IMR-90 (cell line): Measurements from ENCODE around the gene INPP4A. TPM values are rescaled to one million over a fixed set of nuclear protein-coding genes. Genes with fewer than 3 reads are reported as not detected.

Experiments
- ATAC-seq: fragments of 200-7000 bp; cut with Tn5 transposase; 2 replicates; pipeline ENCODE4 v1.9.1; 2020; ENCODE audit warnings: low read depth, mild to moderate bottlenecking, moderate library complexity
- BruUV-seq: library from RNA; stranded (reverse); fragments of 400-500 nt; replicated peaks from 2 replicates; lab custom pipeline; 2021; lab: Mats Ljungman, UMichigan
- CTCF ChIA-PET: fragments of 300-600 bp; formaldehyde crosslinking; extraction: SDS; loops from one replicate; lab custom pipeline; 2021; ENCODE audit warnings: antibody characterized with exemption; lab: Yijun Ruan, JAX
- POLR2A ChIA-PET: fragments of 300-600 bp; sonication (Branson Sonifier 250); formaldehyde crosslinking; loops from one replicate; lab custom pipeline; 2022; ENCODE audit warnings: antibody characterized with exemption; ENCODE audit not compliant: unreplicated experiment; lab: Charles Lee
- DNase-seq: peaks from one replicate; pipeline ENCODE4 v3.0.0; 2013
- H2AFZ ChIP-seq: replicated peaks from 2 replicates; pipeline ENCODE3; 2013; ENCODE audit warnings: low read length, mild to moderate bottlenecking; ENCODE audit not compliant: poor library complexity
- H2AK5ac ChIP-seq: 2 replicates; pipeline ENCODE4 v1.6.1; 2013; ENCODE audit warnings: low read depth, low read length, inconsistent platforms
- H2AK9ac ChIP-seq: replicated peaks from 2 replicates; pipeline ENCODE3; 2013; ENCODE audit warnings: mild to moderate bottlenecking, low read depth, low read length, moderate library complexity; ENCODE audit not compliant: poor library complexity
- H2BK120ac ChIP-seq: 2 replicates; pipeline ENCODE4 v1.6.1; 2013; ENCODE audit warnings: low read depth, low read length, inconsistent platforms
- H2BK15ac ChIP-seq: 3 replicates; pipeline ENCODE4 v1.6.1; 2013; ENCODE audit warnings: low read depth, low read length, inconsistent platforms
- H2BK20ac ChIP-seq: 2 replicates; pipeline ENCODE4 v1.6.1; 2013; ENCODE audit warnings: low read depth, mild to moderate bottlenecking, inconsistent platforms, low read length, moderate library complexity
- H2BK5ac ChIP-seq: 2 replicates; pipeline ENCODE4 v1.6.1; 2013; ENCODE audit warnings: mild to moderate bottlenecking, low read depth, low read length, inconsistent platforms; ENCODE audit not compliant: poor library complexity, severe bottlenecking
- H3K14ac ChIP-seq: replicated peaks from 2 replicates; pipeline ENCODE4 v1.6.1; 2013; ENCODE audit warnings: low read depth, low read length, inconsistent platforms
- H3K18ac ChIP-seq: 2 replicates; pipeline ENCODE4 v1.6.1; 2013; ENCODE audit warnings: low read depth, low read length, control low read depth
- H3K23ac ChIP-seq: 2 replicates; pipeline ENCODE4 v1.6.1; 2013; ENCODE audit warnings: low read depth, low read length, inconsistent platforms
- H3K27ac ChIP-seq: 2 replicates; pipeline ENCODE4 v1.5.1; 2013; ENCODE audit warnings: mild to moderate bottlenecking, control low read depth, low read length; ENCODE audit not compliant: insufficient read depth
- H3K27me3 ChIP-seq: 2 replicates; pipeline ENCODE4 v1.6.1; 2013; ENCODE audit warnings: low read length; ENCODE audit not compliant: control insufficient read depth, insufficient read depth
- H3K36me3 ChIP-seq: 2 replicates; pipeline ENCODE4 v1.6.1; 2013; ENCODE audit warnings: low read length, mixed read lengths; ENCODE audit not compliant: control insufficient read depth, insufficient read depth
- H3K4ac ChIP-seq: 2 replicates; pipeline ENCODE4 v1.6.1; 2013; ENCODE audit warnings: low read depth, low read length, inconsistent platforms
- H3K4me1 ChIP-seq: 2 replicates; pipeline ENCODE4 v1.6.1; 2013; ENCODE audit warnings: low read length, mixed read lengths; ENCODE audit not compliant: control insufficient read depth, insufficient read depth
- H3K4me2 ChIP-seq: 2 replicates; pipeline ENCODE4 v1.6.1; 2013; ENCODE audit warnings: low read depth, mild to moderate bottlenecking, control low read depth, low read length, moderate library complexity
- H3K4me3 ChIP-seq: 2 replicates; pipeline ENCODE4 v1.5.1; 2013; ENCODE audit warnings: low read depth, mild to moderate bottlenecking, control low read depth, low read length, moderate library complexity; ENCODE audit not compliant: insufficient read depth
- H3K56ac ChIP-seq: 2 replicates; pipeline ENCODE4 v1.6.1; 2013; ENCODE audit warnings: low read length, inconsistent platforms; ENCODE audit not compliant: insufficient read depth; ENCODE audit errors: extremely low read depth
- H3K79me1 ChIP-seq, 2 experiments: 2 replicates each; pipeline ENCODE4 v1.6.1; 2013; ENCODE audit warnings: low read length in 2 of 2, inconsistent platforms in 1 of 2, low read depth in 1 of 2
- H3K9ac ChIP-seq: 2 replicates; pipeline ENCODE4 v1.6.1; 2013; ENCODE audit warnings: low read depth, low read length, control low read depth
- H3K9me1 ChIP-seq: 2 replicates; pipeline ENCODE4 v1.6.1; 2013; ENCODE audit warnings: low read length, inconsistent platforms; ENCODE audit not compliant: insufficient read depth
- H3K9me3 ChIP-seq: 2 replicates; pipeline ENCODE4 v1.6.1; 2013; ENCODE audit warnings: low read length; ENCODE audit not compliant: control insufficient read depth, insufficient read depth
- H4K20me1 ChIP-seq: 2 replicates; pipeline ENCODE4 v1.6.1; 2013; ENCODE audit warnings: low read length, inconsistent platforms; ENCODE audit not compliant: insufficient read depth
- H4K5ac ChIP-seq: 2 replicates; pipeline ENCODE4 v1.6.1; 2013; ENCODE audit warnings: mild to moderate bottlenecking, low read depth, low read length, control low read depth
- H4K8ac ChIP-seq, 2 experiments: 2 replicates each; pipeline ENCODE4 v1.6.1; 2013; ENCODE audit warnings: low read depth in 2 of 2, low read length in 2 of 2, control low read depth in 1 of 2, inconsistent platforms in 1 of 2
- H4K91ac ChIP-seq: 2 replicates; pipeline ENCODE4 v1.6.1; 2013; ENCODE audit warnings: low read depth, low read length, inconsistent platforms; ENCODE audit not compliant: insufficient read depth
- NFE2L2 ChIP-seq: fragments of 150-350 bp; IDR thresholded peaks from 2 replicates; pipeline ENCODE4 v1.6.1; 2016; ENCODE audit warnings: low read depth, mild to moderate bottlenecking, low read length
- RCOR1 ChIP-seq: IDR thresholded peaks from 2 replicates; pipeline ENCODE4 v1.6.1; 2012; ENCODE audit warnings: mild to moderate bottlenecking, low read length, improper control_type of control experiment; ENCODE audit not compliant: insufficient replicate concordance
- RFX5 ChIP-seq: IDR thresholded peaks from 2 replicates; pipeline ENCODE4 v1.8.0; 2012; ENCODE audit warnings: low read depth, mild to moderate bottlenecking, low read length, moderate library complexity
- dilution Hi-C: fragments of 300-500 bp; cut with HindIII; formaldehyde crosslinking; loops from one replicate; pipeline ENCODE4 v1.14.3; 2018; ENCODE audit warnings: low sequenced_read_pairs; ENCODE audit not compliant: unreplicated experiment
- in situ Hi-C: fragments of 300-500 bp; cut with MboI; formaldehyde crosslinking; loops from 3 replicates; pipeline ENCODE4 v1.14.3; 2019; ENCODE audit warnings: low sequenced_read_pairs, inconsistent platforms, mixed read lengths
- intact Hi-C: fragments of 100-400 bp; cut with micrococcal nuclease; formaldehyde crosslinking; loops from 2 replicates; pipeline ENCODE4 v1.10.0; 2022
- polyA plus RNA-seq, 3 experiments: library from polyadenylated mRNA; depleted of rRNA; stranded (reverse); fragments of >200 nt; gene quantifications; 2 replicates each; pipeline ENCODE4 v1.2.3, GENCODE V29; 2012; ENCODE audit warnings: low replicate concordance in 1 of 3
- total RNA-seq: library from RNA; depleted of rRNA; stranded (reverse); fragments of >200 nt; gene quantifications from 2 replicates; pipeline ENCODE4 v1.2.3, GENCODE V29; 2012
- TF ChIP-seq, protein P1 (sequence below): fragments of 150-350 bp; IDR thresholded peaks from 2 replicates; pipeline ENCODE4 v1.6.1; 2017; ENCODE audit warnings: mild to moderate bottlenecking, antibody characterized with exemption, low read length, low read depth

INPP4A gene
- total and polyA plus RNA-seq, 2 of the 4 experiments (the other 2 are of a cell fraction): 14.5 to 27.1 TPM

- in situ Hi-C loops: no loop called here
Observed at GRCh38 chr2:98528349-98528748, 83.7 kb downstream of the INPP4A start.

More at GRCh38 chr2:98528349-98528748, 83.7 kb downstream of the INPP4A start:
- H3K18ac ChIP-seq: no peak overlapping the region
- BruUV-seq: no TSS peak
- intact Hi-C loops: no loop called here
- H3K4me3 ChIP-seq: no peak overlapping the region
- no peak overlapping the region for H3K23ac ChIP-seq
- POLR2A ChIA-PET: no interaction called here
- H2BK20ac ChIP-seq: no peak overlapping the region
- TF ChIP-seq, protein P1, sequence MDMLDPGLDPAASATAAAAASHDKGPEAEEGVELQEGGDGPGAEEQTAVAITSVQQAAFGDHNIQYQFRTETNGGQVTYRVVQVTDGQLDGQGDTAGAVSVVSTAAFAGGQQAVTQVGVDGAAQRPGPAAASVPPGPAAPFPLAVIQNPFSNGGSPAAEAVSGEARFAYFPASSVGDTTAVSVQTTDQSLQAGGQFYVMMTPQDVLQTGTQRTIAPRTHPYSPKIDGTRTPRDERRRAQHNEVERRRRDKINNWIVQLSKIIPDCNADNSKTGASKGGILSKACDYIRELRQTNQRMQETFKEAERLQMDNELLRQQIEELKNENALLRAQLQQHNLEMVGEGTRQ: no peak
- TF ChIP-seq RCOR1 (no peak), NFE2L2 (no peak), RFX5 (no peak)
- no peak overlapping the region for H4K91ac ChIP-seq
- no peak overlapping the region for H2BK5ac ChIP-seq
- no peak overlapping the region for H2AK9ac ChIP-seq
- ATAC-seq (no peak), DNase-seq (no peak)
- H2BK120ac ChIP-seq: no peak overlapping the region
- no peak overlapping the region for H3K9ac ChIP-seq
- no peaks in the 10 kb centered on the region for H3K9me1 ChIP-seq
- no peaks in the 10 kb centered on the region for H4K20me1 ChIP-seq
- H3K4me1 ChIP-seq: no peaks in the 10 kb centered on the region; the same call in 1 of the 2 replicates
- no peak overlapping the region for H3K14ac ChIP-seq
- no peak overlapping the region for H3K56ac ChIP-seq
- H3K36me3 ChIP-seq: no peaks in the 10 kb centered on the region; the same call in 1 of the 2 replicates
- H3K79me1 ChIP-seq: no peaks in the 10 kb centered on the region
- H3K27ac ChIP-seq: no peak overlapping the region
- peaks cover 1% of the 10 kb centered on the region; the same call in 1 of the 2 replicates for H3K9me3 ChIP-seq
- H2BK15ac ChIP-seq: no peak overlapping the region
- dilution Hi-C loops: no loop called here
- CTCF ChIA-PET: no interaction called here
- H3K4me2 ChIP-seq: no peak overlapping the region
- no peak overlapping the region for H2AK5ac ChIP-seq
- H4K8ac ChIP-seq: no peak overlapping the region
- H3K27me3 ChIP-seq: no peaks in the 10 kb centered on the region
- H3K4ac ChIP-seq: no peak overlapping the region
- no peak overlapping the region for H2AFZ ChIP-seq
- no peak overlapping the region for H4K5ac ChIP-seq
